Fibroblast of villous mesenchyme (primary cell): ENCODE data around the gene RIPK4. TPM values are rescaled to one million over a fixed set of nuclear protein-coding genes. Genes with fewer than 3 reads are reported as not detected.

ENCODE experiments used
- DNase-seq: peaks from one replicate; pipeline ENCODE4 v3.0.0-alpha.2; 2010; ENCODE audit warnings: low read depth
- H3K4me3 ChIP-seq: 2 replicates; pipeline ENCODE4 v1.5.1; 2011; ENCODE audit warnings: low read depth, mild to moderate bottlenecking, low read length
- total RNA-seq: library from RNA; depleted of rRNA; stranded (reverse); fragments of >200 nt; gene quantifications from 2 replicates; pipeline ENCODE4 v1.2.3, GENCODE V29; 2012
- TF ChIP-seq, protein P1 (sequence below): IDR thresholded peaks from 2 replicates; pipeline ENCODE4 v1.5.1; 2012; ENCODE audit warnings: low read depth, mild to moderate bottlenecking, low read length; ENCODE audit not compliant: insufficient read depth

Gene RIPK4
- total RNA-seq, 1 donor = not detected

GRCh38 chr21:41761934-41762635, 4.8 kb downstream of the RIPK4 start:
- no peak overlapping the region for H3K4me3 ChIP-seq
- DNase-seq = no peak
- TF ChIP-seq, protein P1, sequence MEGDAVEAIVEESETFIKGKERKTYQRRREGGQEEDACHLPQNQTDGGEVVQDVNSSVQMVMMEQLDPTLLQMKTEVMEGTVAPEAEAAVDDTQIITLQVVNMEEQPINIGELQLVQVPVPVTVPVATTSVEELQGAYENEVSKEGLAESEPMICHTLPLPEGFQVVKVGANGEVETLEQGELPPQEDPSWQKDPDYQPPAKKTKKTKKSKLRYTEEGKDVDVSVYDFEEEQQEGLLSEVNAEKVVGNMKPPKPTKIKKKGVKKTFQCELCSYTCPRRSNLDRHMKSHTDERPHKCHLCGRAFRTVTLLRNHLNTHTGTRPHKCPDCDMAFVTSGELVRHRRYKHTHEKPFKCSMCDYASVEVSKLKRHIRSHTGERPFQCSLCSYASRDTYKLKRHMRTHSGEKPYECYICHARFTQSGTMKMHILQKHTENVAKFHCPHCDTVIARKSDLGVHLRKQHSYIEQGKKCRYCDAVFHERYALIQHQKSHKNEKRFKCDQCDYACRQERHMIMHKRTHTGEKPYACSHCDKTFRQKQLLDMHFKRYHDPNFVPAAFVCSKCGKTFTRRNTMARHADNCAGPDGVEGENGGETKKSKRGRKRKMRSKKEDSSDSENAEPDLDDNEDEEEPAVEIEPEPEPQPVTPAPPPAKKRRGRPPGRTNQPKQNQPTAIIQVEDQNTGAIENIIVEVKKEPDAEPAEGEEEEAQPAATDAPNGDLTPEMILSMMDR = no peak

DNA sequence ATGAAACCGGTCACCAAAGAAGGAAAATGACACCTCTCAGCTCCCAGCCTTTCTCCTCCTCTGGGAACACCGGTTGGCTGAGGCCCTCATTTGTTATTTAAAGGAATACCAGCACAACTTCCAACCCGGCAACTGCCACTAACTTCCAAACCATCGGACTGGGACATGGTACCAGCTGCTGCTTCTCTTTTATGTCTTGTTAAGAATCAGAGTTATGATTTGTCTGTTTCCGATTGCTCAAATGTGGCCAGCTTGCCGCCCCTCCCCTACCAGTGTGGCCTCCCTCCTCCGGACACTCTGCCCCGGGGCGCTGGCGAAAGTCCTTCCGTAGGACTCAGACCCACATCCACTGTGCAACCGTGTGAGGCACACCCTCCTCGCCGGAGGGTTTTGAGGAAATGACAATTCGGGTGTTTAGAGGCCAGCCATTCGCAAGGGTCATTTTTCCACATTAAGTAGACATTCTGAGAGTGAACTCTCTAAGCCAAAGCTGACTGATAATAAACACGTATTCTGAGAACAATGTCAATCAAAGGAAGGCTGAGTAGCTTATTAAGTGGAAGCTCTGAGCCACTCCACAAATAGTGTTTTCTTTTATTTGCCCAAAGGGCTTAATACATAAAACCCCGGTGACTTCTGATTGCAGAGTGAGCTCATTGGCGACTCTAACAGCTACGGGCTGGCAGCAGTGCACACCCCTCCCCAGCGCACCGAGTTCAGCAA, 5.5 kb downstream of the RIPK4 start:
- no peak for DNase-seq
- TF ChIP-seq, protein P1 = no peak
- H3K4me3 ChIP-seq = no peak overlapping the region

DNA sequence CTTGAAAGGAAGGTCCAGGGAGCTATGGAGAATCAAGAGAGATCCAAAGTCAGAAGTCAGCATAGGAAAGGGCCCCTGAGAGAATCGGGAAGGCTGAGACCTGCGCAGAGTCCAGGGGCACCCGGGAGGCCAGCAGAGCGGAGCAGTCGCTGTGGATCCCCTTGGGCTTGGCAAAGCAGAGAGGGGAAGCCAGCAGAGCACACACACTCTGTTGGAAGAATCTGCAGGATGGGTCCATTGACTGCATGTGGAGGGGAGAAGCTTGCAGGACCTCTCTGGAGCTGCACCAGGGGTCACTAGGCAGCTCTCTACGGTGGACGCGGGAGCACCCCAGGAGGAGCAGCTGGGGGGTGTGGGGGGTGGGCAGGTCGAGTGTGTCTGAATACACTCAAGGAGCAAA, 6.4 kb downstream of the RIPK4 start:
- TF ChIP-seq, protein P1 = no peak
- DNase-seq = no peak
- no peak overlapping the region for H3K4me3 ChIP-seq

GRCh38 chr21:41759926-41760325, 6.9 kb downstream of the RIPK4 start:
- no peak for DNase-seq

DNA sequence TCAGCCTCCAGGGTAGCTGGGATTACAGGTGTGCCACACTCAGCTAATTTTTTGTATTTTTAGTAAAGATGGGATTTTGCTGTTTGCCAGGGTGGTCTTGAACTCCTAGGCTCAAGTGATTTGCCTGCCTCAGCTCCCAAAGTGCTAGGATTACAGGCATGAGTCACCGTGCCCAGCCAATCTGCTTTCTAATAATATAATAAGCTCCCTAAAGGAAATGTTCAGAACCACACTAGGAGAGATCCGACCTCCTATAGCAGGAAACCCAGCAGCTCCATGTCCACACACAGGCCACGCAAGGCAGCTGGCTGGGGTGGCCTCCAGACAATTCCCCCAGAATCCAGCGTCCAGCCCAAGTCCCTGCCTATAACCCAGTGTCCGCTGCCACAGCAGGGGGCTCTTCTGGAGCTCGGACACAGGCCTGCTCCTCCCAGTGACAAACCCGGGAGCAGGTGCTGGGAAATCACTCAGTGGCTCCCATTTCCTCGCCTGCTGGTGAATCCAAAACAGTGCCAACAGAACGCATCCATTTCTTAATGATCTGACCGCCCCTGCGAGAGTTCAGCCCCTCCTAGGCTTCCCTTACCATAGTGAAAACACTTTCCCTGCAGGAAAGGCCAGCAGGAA, 7.5 kb downstream of the RIPK4 start:
- no peak overlapping the region for H3K4me3 ChIP-seq
- DNase-seq = no peak
- TF ChIP-seq, protein P1 = no peak

More at GRCh38 chr21:41759926-41760325, 6.9 kb downstream of the RIPK4 start:
- TF ChIP-seq, protein P1 = no peak
- no peak overlapping the region for H3K4me3 ChIP-seq

GRCh38 chr21:41758550-41758949, 8.3 kb downstream of the RIPK4 start:
- H3K4me3 ChIP-seq = no peak overlapping the region
- TF ChIP-seq, protein P1 = no peak
- DNase-seq = no peak
